Midbrain (tissue), 1 donor: ENCODE data around the gene NFE2L1.
"Not testable (repeated sequence)": the region's sequence is repeated elsewhere in the genome, so short reads cannot be mapped to it uniquely, and the experiment has no call there.

ENCODE experiments used
- DNase-seq: peaks from one replicate; lab custom pipeline; 2025; lab: John Stamatoyannopoulos, UW

NFE2L1 gene

GRCh38 chr17:48024149-48025039 lies 23.8 kb upstream of the NFE2L1 start:
- no peak for DNase-seq

- peak; percentile 96 for DNase-seq
Observed at GRCh38 chr17:48025040-48025903, 22.9 kb upstream of the NFE2L1 start.

GRCh38 chr17:48025904-48026501 lies 22.2 kb upstream of the NFE2L1 start:
- no peak for DNase-seq

GRCh38 chr17:48026502-48027321 lies 21.4 kb upstream of the NFE2L1 start:
- peak; percentile 77 for DNase-seq

- DNase-seq: no peak
Observed at GRCh38 chr17:48027322-48027981, 20.7 kb upstream of the NFE2L1 start.

- DNase-seq: no peak
Observed at GRCh38 chr17:48028736-48029135, 19.4 kb upstream of the NFE2L1 start.

- no peak for DNase-seq
Observed at GRCh38 chr17:48030531-48030930, 17.6 kb upstream of the NFE2L1 start.

GRCh38 chr17:48031966-48032365 lies 16.2 kb upstream of the NFE2L1 start:
- no peak for DNase-seq

- not testable (repeated sequence) for DNase-seq
Observed at GRCh38 chr17:48034734-48035133, 13.4 kb upstream of the NFE2L1 start.

GRCh38 chr17:48036693-48037035 lies 11.5 kb upstream of the NFE2L1 start:
- DNase-seq: no peak

GRCh38 chr17:48037036-48037837 lies 10.9 kb upstream of the NFE2L1 start, which contains the start of gene COPZ2:
Gene COPZ2, minus strand, starts transcription at chr17:48037797. Its CDS starts 20 bp downstream, at chr17:48037777.
- no peak for DNase-seq

- no peak for DNase-seq
Observed at GRCh38 chr17:48037838-48038323, 10.3 kb upstream of the NFE2L1 start.

GRCh38 chr17:48038687-48039086 lies 9.5 kb upstream of the NFE2L1 start:
- no peak for DNase-seq

- no peak for DNase-seq
Observed at GRCh38 chr17:48043176-48043575, 5.0 kb upstream of the NFE2L1 start.

GRCh38 chr17:48044851-48045250 lies 3.3 kb upstream of the NFE2L1 start:
- DNase-seq: no peak

- DNase-seq: no peak
Observed at GRCh38 chr17:48045316-48046001, 2.7 kb upstream of the NFE2L1 start.

GRCh38 chr17:48046296-48046695 lies 1.9 kb upstream of the NFE2L1 start:
- no peak for DNase-seq

- DNase-seq: no peak
Observed at GRCh38 chr17:48047113-48047740, 932 bp upstream of the NFE2L1 start.
